ENCODE results near the gene CRIP2. TPM values are rescaled to one million over a fixed set of nuclear protein-coding genes. Genes with fewer than 3 reads are reported as not detected.

The CRIP2 gene
- total RNA-seq, 3 donors from 2014 or later = 46.2 to 146 (median 92.1) TPM

DNA sequence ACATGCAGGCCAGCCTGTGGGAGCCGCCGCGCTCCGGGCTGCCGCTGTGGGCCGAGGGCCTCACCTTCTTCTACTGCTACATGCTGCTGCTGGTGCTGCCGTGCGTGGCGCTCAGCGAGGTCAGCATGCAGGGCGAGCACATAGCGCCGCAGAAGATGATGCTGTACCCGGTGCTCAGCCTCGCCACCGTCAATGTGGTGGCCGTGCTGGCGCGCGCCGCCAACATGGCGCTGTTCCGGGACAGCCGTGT, 54.6 kb downstream of the CRIP2 start:
- TF ChIP-seq POLR2AphosphoS5 (IDR thresholded peaks at IDR 0.05) (no peak), CTCF (IDR thresholded peaks at IDR 0.05) (no peak), POLR2A (IDR thresholded peaks at IDR 0.05) (no peak)
- peak overlapping the region in 2 of 3 donors; percentile 74 to 79 for H3K4me3 ChIP-seq
- peaks cover 4 to 24% of the 10 kb centered on the region in 2 donors for H3K4me1 ChIP-seq
- peaks cover 0 to 3% of the 10 kb centered on the region in 2 donors for H3K27me3 ChIP-seq
- no peaks in the 10 kb centered on the region for H3K36me3 ChIP-seq
- no peak overlapping the region for H3K27ac ChIP-seq
- H3K9me3 ChIP-seq = no peaks in the 10 kb centered on the region
- intact Hi-C loops (cut with DNase I; ENCODE audit: low total_unique reads) = no loop called here
- no peak for DNase-seq (ENCODE audit: low spot score in 2 of 2)

Other genes starting within 250 kb of the CRIP2 start
- gene BTBD6, start 226.3 kb upstream of the CRIP2 start, total RNA-seq = 10 to 100 TPM; 37.0 to 86.1 (median 41.0) TPM
- 10 to 100 TPM; 30.2 to 45.6 (median 38.6) TPM for gene BRF1, start 173.8 kb upstream of the CRIP2 start, total RNA-seq
- gene PACS2, start 160.1 kb upstream of the CRIP2 start, total RNA-seq = 10 to 100 TPM; 46.0 to 70.9 (median 67.8) TPM
- gene TEX22, start 76.3 kb upstream of the CRIP2 start, total RNA-seq = under 1 TPM; 0.33 to 0.64 (median 0.59) TPM
- 10 to 100 TPM; 50.7 to 70.1 (median 68.8) TPM for gene MTA1, start 55.0 kb upstream of the CRIP2 start, total RNA-seq
- 10 to 100 TPM; 24.1 to 32.8 (median 32.8) TPM for gene CRIP1, start 12.1 kb downstream of the CRIP2 start, total RNA-seq
- 1 to 10 TPM; 4.9 to 7.8 (median 6.7) TPM for gene TEDC1, start 16.4 kb downstream of the CRIP2 start, total RNA-seq
- 1 to 10 TPM; 2.4 to 9.2 (median 9.2) TPM for gene TMEM121, start 51.8 kb downstream of the CRIP2 start, total RNA-seq